NCI-H2081 (cell line): ENCODE data around the gene PKMYT1.
A peak's percentile ranks its signal among the peaks of the same experiment; 100 is the strongest.

Experiments
- DNase-seq, 2 experiments: peaks; one replicate each; lab custom pipeline; 2025; lab: John Stamatoyannopoulos, UW

The PKMYT1 gene

GRCh38 chr16:2980227-2981176 is at the start of gene PKMYT1:
PKMYT1 (minus strand) TSS chr16:2980446; CDS start chr16:2979657, 789 bp downstream.
- DNase-seq, result peak; percentile 87 to 91

GRCh38 chr16:3029491-3030221 is 49.4 kb upstream of the PKMYT1 start:
- no peak for DNase-seq

- DNase-seq, result no peak
Measured at GRCh38 chr16:3028716-3029319, 48.6 kb upstream of the PKMYT1 start.

GRCh38 chr16:3027983-3028715 is 47.9 kb upstream of the PKMYT1 start:
- DNase-seq, result peak; percentile 87 to 89

- no peak for DNase-seq
Measured at GRCh38 chr16:3027489-3027795, 47.2 kb upstream of the PKMYT1 start.

GRCh38 chr16:3026609-3027488 is 46.6 kb upstream of the PKMYT1 start:
- DNase-seq, result no peak

- no peak for DNase-seq
Measured at GRCh38 chr16:3026003-3026378, 45.7 kb upstream of the PKMYT1 start.

- DNase-seq, result no peak
Measured at GRCh38 chr16:3025032-3026002, 45.1 kb upstream of the PKMYT1 start.

GRCh38 chr16:3023669-3024478 is 43.6 kb upstream of the PKMYT1 start, which contains the start of the genes HCFC1R1 and THOC6:
HCFC1R1 (minus strand) TSS chr16:3023942; CDS start chr16:3023941, 1 bp downstream.
THOC6 (plus strand) TSS chr16:3024035; CDS start chr16:3024327, 292 bp downstream.
- DNase-seq, result peak; percentile 97

- DNase-seq, result peak in 1 of 2 experiments; percentile 56
Measured at GRCh38 chr16:3023415-3023668, 43.1 kb upstream of the PKMYT1 start.

- no peak for DNase-seq
Measured at GRCh38 chr16:3022684-3023414, 42.6 kb upstream of the PKMYT1 start.

GRCh38 chr16:3022208-3022683 is 42.0 kb upstream of the PKMYT1 start:
- no peak for DNase-seq

- DNase-seq, result peak in 1 of 2 experiments; percentile 27
Measured at GRCh38 chr16:3021449-3022207, 41.4 kb upstream of the PKMYT1 start.

GRCh38 chr16:3020604-3021448 is 40.6 kb upstream of the PKMYT1 start:
- peak in 1 of 2 experiments; percentile 30 for DNase-seq

- peak; percentile 68 to 76 for DNase-seq
Measured at GRCh38 chr16:3020247-3020603, 40.0 kb upstream of the PKMYT1 start, which contains the start of gene TNFRSF12A. TNFRSF12A (plus strand) TSS chr16:3020368; CDS start chr16:3020398, 30 bp downstream.

- no peak for DNase-seq
Measured at GRCh38 chr16:3019594-3020246, 39.5 kb upstream of the PKMYT1 start.
